GM20000 (cell line): ENCODE measurements around the gene OR10G4.
"Not testable (repeated sequence)": the region's sequence is repeated elsewhere in the genome, so short reads cannot be mapped to it uniquely, and the experiment has no call there.

ENCODE experiments used
- DNase-seq: peaks from one replicate; pipeline ENCODE4 v3.0.0; 2012; ENCODE audit warnings: low spot score
- CTCF ChIP-seq: IDR thresholded peaks from 2 replicates; pipeline ENCODE4 v1.5.1; 2012; ENCODE audit warnings: mild to moderate bottlenecking, control low read depth; ENCODE audit errors: extremely low read depth, missing control alignments

Gene OR10G4

GRCh38 chr11:124012697-124013096 is at the start of gene OR10G4:
Gene OR10G4, plus strand, starts transcription at chr11:124012997. Its CDS starts 2,578 bp downstream, at chr11:124015575.
- TF ChIP-seq CTCF, result no peak
- DNase-seq, result no peak

GRCh38 chr11:123973816-123974215 is 39.0 kb upstream of the OR10G4 start:
- TF ChIP-seq CTCF, result no peak
- DNase-seq, result no peak

- no peak for DNase-seq
- no peak for TF ChIP-seq CTCF
These were observed 35.8 kb upstream of the OR10G4 start for GRCh38 chr11:123976770-123977560.

GRCh38 chr11:123977731-123978347 is 35.0 kb upstream of the OR10G4 start, which contains the start of gene OR10S1:
Gene OR10S1, minus strand, starts transcription at chr11:123977781. Its CDS starts 117 bp downstream, at chr11:123977664.
- TF ChIP-seq CTCF, result no peak
- no peak for DNase-seq

- no peak for DNase-seq
- TF ChIP-seq CTCF, result no peak
These were observed 33.5 kb upstream of the OR10G4 start for GRCh38 chr11:123979311-123979710.

GRCh38 chr11:123995119-123995518 is 17.7 kb upstream of the OR10G4 start, which contains the start of gene OR10G6:
Gene OR10G6, minus strand, starts transcription at chr11:123995161. Its CDS starts 0 bp downstream, at chr11:123995161.
- no peak for TF ChIP-seq CTCF
- no peak for DNase-seq

- DNase-seq, result not testable (repeated sequence)
These were observed 3.0 kb downstream of the OR10G4 start for GRCh38 chr11:124015837-124016236.
